Measurements from ENCODE around the gene SLC39A12. TPM values are rescaled to one million over a fixed set of nuclear protein-coding genes. Genes with fewer than 3 reads are reported as not detected.
"Not testable (repeated sequence)": the region's sequence is repeated elsewhere in the genome, so short reads cannot be mapped to it uniquely, and the experiment has no call there.

Gene SLC39A12
- total RNA-seq, 2 experiments from 2014 or later = not detected

DNA sequence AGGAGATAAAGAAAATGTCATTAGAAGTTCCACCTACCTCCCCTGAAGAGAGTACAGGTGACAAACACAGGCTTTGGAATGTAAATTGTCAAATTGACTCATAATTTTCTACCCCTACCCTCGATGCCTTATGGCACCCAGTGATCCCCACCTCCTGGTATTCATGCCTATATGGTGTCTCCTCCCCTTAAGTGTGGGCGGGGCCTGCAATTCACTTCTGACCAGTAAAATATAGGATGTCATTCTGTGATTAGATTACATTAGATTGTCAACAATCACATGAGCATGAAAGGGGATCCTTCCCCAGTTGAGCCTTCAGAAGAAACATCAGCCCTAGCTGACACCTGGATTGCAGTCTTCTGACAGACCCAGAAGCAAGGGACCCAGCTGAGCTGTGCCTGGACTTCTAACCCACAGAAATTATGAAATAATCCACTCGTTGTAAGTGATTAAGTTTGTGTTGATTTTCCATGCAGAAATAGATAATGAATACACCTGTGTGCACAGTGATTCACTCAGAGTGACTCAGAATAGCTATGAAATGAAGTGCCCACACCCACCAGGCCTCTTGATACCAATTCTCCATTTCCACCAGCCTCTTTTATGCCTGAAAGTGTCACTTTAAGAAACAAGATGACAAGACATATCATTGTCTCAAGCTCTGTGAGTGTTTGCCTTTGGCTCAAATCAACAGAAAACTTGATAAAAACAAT is 8.5 kb upstream of the SLC39A12 start:
- Mint-ChIP-seq H3K4me1 (no peaks in the 10 kb centered on the region), H3K36me3 (no peaks in the 10 kb centered on the region), H3K4me3 (no peak overlapping the region), H3K27me3 (no peaks in the 10 kb centered on the region), H3K9me3 (ENCODE audit: low read depth) (no peaks in the 10 kb centered on the region), H3K27ac (no peak overlapping the region)
- CTCF ChIA-PET = no interaction called here
- ATAC-seq = no peak
- no peak for DNase-seq

DNA sequence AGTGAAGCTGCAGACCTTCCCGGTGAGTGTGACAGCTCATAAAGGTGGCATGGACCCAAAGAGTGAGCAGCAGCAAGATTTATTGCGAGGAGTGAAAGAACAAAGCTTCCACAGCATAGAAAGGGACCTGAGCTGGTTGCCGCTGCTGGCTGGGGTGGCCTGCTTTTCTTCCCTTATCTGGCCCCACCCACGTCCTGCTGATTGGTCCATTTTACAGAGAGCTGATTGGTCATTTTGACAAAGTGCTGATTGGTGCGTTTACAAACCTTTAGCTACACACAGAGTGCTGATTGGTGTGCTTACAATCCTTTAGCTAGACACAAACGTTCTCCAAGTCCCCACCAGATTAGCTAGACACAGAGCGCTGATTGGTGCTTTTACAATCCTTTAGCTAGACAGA is 1.4 kb upstream of the SLC39A12 start:
- CTCF ChIA-PET; ATAC-seq; H3K4me3 Mint-ChIP-seq; DNase-seq; H3K27me3 Mint-ChIP-seq; H3K36me3 Mint-ChIP-seq; H3K9me3 Mint-ChIP-seq (ENCODE audit: low read depth); H3K27ac Mint-ChIP-seq; H3K4me1 Mint-ChIP-seq: not testable (repeated sequence)

DNA sequence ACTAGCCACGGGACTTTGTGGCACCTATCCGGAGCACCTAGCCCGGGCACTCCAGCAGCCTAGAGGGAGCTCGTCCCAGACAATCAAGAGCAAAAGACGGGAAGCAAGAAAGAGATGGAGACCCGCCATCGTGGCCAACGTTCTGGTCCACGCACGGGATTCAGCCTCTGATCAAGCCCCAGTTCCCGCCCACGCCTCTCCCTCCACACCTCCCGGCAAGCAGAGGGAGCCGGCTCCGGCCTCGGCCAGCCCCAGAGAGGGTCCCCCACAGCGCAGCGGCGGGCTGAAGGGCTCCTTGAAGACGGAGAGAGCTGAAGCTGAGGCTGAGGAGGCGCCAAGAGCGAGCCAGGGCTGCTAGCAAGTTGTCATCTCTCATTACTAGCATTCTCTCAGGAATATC is 992 bp upstream of the SLC39A12 start:
- CTCF ChIA-PET = no interaction called here
- DNase-seq = no peak
- Mint-ChIP-seq H3K9me3 (ENCODE audit: low read depth) (peaks cover 2% of the 10 kb centered on the region), H3K4me1 (no peaks in the 10 kb centered on the region), H3K4me3 (no peak overlapping the region), H3K27ac (no peak overlapping the region), H3K36me3 (no peaks in the 10 kb centered on the region), H3K27me3 (no peaks in the 10 kb centered on the region)
- ATAC-seq = no peak

DNA sequence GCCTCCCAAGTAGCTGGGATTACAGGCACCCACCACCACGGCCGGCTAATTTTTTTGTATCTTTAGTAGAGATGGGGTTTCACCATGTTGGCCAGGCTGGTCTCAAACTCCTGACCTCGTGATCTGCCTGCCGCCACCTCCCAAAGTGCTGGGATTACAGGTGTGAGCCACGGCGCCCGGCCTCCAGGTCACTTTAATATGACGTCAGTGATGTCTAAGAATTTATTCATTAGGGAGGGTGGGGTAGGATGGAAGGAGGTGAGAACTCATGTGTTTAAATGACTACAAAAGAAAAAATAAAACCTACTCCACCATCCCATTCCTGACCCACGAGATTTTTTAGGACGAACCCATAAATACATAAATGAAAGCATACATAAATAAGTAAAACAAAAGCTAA is 2.7 kb downstream of the SLC39A12 start:
- ATAC-seq; H3K27me3 Mint-ChIP-seq; H3K36me3 Mint-ChIP-seq; DNase-seq; H3K4me1 Mint-ChIP-seq; CTCF ChIA-PET; H3K27ac Mint-ChIP-seq; H3K9me3 Mint-ChIP-seq (ENCODE audit: low read depth); H3K4me3 Mint-ChIP-seq: not testable (repeated sequence)

DNA sequence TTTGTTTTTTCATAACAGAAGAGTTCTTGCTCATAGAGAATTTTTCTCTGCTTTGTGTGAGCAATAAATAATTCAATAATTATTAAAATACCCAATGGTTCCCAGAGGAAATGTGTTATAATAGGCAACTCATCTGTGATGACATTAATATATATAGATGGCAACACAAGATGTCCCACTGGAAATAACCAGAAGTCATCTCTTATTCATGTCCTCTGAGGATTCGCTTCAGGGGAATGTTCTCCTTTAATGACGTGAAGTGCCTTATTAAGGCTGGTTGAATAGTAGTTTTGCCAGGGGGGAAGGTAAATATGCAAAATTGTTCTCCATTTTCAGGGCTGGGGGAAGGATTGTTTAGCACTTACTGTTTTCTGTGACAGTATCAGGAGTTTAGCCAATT is 3.1 kb downstream of the SLC39A12 start:
- ATAC-seq = no peak
- CTCF ChIA-PET = no interaction called here
- H3K9me3 Mint-ChIP-seq (ENCODE audit: low read depth) = peaks cover 2% of the 10 kb centered on the region
- no peak overlapping the region for H3K27ac Mint-ChIP-seq
- no peaks in the 10 kb centered on the region for H3K27me3 Mint-ChIP-seq
- H3K36me3 Mint-ChIP-seq = no peaks in the 10 kb centered on the region
- no peak overlapping the region for H3K4me3 Mint-ChIP-seq
- DNase-seq = no peak
- H3K4me1 Mint-ChIP-seq = no peaks in the 10 kb centered on the region

DNA sequence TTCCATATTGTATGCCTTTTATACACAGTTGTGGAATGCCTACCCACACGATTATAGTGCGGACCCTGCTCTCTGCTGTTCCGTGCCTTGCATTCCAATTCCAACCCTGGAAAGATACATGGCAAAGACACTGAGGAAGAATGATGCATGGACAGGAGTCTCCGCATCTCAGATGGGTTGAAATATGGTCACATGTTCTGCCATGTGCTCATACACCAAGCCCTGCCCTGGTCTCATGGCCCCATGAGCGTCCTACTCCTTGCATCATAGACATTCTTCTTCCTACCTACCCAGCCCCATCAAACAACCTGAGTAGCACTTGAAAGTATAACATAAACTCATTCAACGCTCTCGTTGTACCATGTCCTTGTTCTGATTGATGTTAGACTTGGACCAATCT is 6.3 kb downstream of the SLC39A12 start:
- Mint-ChIP-seq H3K36me3 (no peaks in the 10 kb centered on the region), H3K4me3 (no peak overlapping the region), H3K27ac (no peak overlapping the region), H3K27me3 (no peaks in the 10 kb centered on the region), H3K4me1 (no peaks in the 10 kb centered on the region), H3K9me3 (ENCODE audit: low read depth) (peaks cover 2% of the 10 kb centered on the region)
- DNase-seq = no peak
- CTCF ChIA-PET = no interaction called here
- ATAC-seq = no peak

DNA sequence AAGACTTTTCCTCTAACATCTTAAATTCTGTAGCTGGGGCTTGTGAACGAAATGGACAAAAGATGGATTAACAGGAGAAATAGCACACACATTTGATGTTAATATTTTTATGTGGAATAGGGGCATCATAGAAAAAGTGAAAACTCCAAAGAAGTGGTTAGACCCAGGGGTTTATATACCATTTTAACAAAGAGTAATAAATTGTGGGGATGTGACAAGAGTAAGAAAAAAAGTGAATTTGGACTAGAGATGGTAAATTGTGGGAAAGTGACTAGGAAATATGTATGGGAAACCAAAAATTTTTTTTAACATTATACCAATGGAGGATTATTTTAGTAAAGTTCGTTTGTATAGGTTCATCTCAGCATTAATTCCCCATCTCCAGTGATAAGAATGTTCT is 8.2 kb downstream of the SLC39A12 start:
- ATAC-seq = no peak
- Mint-ChIP-seq H3K36me3 (no peaks in the 10 kb centered on the region), H3K4me3 (no peak overlapping the region)

DNA sequence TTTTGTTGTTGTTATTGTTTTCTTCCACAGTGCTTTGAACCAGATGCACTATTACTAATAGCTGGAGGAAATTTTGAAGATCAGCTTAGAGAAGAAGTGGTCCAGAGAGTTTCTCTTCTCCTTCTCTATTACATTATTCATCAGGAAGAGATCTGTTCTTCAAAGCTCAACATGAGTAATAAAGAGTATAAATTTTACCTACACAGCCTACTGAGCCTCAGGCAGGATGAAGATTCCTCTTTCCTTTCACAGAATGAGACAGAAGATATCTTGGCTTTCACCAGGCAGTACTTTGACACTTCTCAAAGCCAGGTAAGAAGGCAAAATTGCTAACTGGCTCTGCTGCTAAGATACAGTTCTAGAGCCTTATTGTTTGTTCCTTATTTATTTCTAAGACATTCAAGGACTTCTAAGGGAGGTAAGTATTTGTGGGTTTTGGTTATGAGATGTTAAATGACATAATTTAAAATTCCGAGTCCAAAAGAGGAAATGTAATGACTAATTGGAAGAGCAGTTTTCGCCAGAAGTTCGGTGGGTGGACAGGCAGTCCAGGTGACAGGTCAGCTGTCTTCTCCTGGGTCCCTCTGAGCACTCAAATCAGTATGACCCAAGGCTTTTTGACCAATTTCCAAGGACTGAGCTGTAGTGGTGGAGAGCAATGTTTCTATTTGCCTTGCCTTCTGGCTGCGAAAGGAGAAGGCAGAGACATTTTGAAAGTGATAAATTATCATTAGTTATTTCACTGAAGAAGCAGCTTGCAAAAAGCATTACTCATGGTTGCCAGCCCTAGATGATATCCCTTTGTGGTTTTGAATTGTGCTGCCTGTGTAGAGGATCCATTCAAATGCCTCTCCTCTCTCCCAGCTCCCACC is 10.1 kb downstream of the SLC39A12 start:
- H3K36me3 Mint-ChIP-seq = no peaks in the 10 kb centered on the region
- no peak for ATAC-seq

More for the DNA sequence above, 8.2 kb downstream of the SLC39A12 start:
- H3K4me1 Mint-ChIP-seq = no peaks in the 10 kb centered on the region
- CTCF ChIA-PET = no interaction called here
- H3K27ac Mint-ChIP-seq = no peak overlapping the region
- H3K27me3 Mint-ChIP-seq = no peaks in the 10 kb centered on the region
- H3K9me3 Mint-ChIP-seq (ENCODE audit: low read depth) = peaks cover 5% of the 10 kb centered on the region
- DNase-seq = no peak

DNA sequence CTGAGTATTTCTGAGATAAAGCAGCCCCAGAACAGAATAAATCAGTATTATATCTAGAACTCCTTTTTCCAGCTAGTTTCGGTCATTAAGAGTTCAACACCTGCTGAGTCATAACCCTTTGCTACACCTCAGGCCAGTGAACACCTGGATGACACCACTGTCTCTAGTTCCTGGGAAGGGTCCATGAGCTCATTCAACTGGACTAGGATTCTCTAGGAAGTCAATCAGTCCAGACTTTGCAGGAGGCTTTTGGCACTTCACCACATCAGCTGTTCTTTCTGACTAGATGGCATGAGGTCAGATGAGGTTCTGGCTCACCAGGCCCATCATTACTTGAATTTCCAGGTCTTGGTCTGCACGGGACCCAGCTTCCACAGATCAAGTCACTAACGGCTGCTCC is 11.7 kb downstream of the SLC39A12 start:
- CTCF ChIA-PET = no interaction called here
- Mint-ChIP-seq H3K9me3 (ENCODE audit: low read depth) (peaks cover 9% of the 10 kb centered on the region), H3K36me3 (no peaks in the 10 kb centered on the region), H3K4me3 (no peak overlapping the region), H3K4me1 (no peaks in the 10 kb centered on the region), H3K27ac (no peak overlapping the region), H3K27me3 (no peaks in the 10 kb centered on the region)
- DNase-seq (no peak), ATAC-seq (no peak)

More for the DNA sequence above, 10.1 kb downstream of the SLC39A12 start:
- DNase-seq = no peak
- no peaks in the 10 kb centered on the region for H3K27me3 Mint-ChIP-seq
- H3K4me3 Mint-ChIP-seq = no peak overlapping the region
- H3K27ac Mint-ChIP-seq = no peak overlapping the region
- CTCF ChIA-PET = no interaction called here
- H3K9me3 Mint-ChIP-seq (ENCODE audit: low read depth) = peaks cover 7% of the 10 kb centered on the region
- no peaks in the 10 kb centered on the region for H3K4me1 Mint-ChIP-seq

DNA sequence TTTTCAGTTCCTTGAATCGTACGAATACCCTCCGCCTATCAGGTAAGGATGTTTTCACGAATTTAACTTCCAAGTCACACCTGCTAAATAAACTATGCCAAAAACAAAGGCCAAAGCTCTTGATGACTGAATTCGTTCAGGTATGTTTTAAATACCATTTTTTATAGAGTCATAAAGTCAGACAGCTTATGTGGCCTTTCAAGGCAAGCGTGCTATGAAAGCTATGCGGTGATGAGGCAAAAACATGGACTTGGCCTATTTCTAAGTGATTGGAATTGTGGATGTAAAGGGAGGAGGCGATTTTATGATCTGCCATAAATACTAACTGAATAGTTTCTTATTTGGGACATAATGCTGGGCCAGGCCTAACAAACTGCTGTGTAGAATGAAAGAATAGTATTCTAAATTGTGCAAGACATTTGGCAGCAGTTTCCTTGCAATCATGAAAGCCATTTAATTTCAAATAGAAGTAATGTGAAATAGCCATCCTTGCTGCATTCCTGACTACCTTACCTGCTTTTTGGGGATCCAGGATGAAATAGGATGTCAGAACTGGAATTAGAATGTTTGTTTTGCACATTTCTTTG is 14.0 kb downstream of the SLC39A12 start:
- Mint-ChIP-seq H3K4me3 (no peak overlapping the region), H3K27me3 (no peaks in the 10 kb centered on the region), H3K27ac (no peak overlapping the region), H3K36me3 (no peaks in the 10 kb centered on the region), H3K9me3 (ENCODE audit: low read depth) (peaks cover 14% of the 10 kb centered on the region), H3K4me1 (no peaks in the 10 kb centered on the region)
- no peak for ATAC-seq
- no peak for DNase-seq
- CTCF ChIA-PET = no interaction called here

DNA sequence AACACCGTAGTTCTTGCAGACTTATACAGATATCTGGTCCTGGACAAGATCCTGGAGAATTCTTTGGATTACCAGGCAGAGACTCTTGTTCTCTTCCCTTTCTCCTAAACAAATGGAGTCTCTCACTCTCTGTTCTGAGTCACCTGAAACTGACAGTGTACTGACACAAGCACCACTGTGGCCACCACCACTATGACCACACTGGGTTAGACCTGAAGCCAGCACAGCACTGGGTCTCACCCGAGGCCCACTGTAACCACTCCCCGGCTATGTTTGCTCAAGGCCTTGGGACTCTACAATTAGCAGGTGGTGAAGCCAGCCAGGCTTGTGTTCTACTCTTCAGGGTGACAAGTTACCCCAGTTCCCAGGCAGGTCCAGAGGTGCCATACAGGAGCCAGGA is 22.8 kb downstream of the SLC39A12 start:
- H3K27me3 Mint-ChIP-seq = no peaks in the 10 kb centered on the region
- no peaks in the 10 kb centered on the region for H3K36me3 Mint-ChIP-seq

DNA sequence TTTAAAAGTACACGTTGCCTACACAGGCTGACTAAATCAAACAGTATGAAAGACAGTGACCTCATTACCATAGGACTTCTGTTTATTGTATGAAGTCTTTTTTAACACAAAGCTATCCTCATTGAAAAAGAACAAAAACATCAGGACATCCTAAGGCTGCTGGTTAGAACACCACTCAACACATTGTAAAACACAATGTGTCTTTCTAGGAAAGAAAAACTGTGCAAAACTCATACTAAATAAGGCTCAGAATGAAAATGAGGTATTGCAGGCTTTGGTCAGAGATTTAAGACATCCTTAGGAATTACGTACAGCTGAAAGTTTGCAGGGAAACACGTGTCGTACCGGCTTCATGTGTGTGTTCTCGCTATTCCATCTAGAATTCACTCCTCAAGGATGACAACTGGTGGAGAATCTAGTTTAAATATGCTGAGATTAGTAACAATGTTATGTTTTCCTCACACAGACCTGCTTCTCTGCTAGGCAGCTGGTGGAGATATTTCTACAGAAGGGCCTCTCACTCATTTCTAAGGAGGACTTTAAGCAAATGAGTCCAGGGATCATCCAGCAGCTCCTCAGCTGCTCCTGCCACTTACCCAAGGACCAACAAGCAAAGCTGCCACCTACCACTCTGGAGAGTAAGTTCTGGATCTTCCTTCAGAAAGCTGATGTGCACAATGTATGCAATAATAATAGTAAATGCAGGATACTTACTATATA is 29.3 kb downstream of the SLC39A12 start:
- H3K36me3 Mint-ChIP-seq = no peaks in the 10 kb centered on the region

More for the DNA sequence above, 22.8 kb downstream of the SLC39A12 start:
- CTCF ChIA-PET = no interaction called here
- peaks cover 2% of the 10 kb centered on the region for H3K9me3 Mint-ChIP-seq (ENCODE audit: low read depth)
- no peak for ATAC-seq
- DNase-seq = no peak
- no peak overlapping the region for H3K4me3 Mint-ChIP-seq
- H3K4me1 Mint-ChIP-seq = no peaks in the 10 kb centered on the region
- H3K27ac Mint-ChIP-seq = no peak overlapping the region

DNA sequence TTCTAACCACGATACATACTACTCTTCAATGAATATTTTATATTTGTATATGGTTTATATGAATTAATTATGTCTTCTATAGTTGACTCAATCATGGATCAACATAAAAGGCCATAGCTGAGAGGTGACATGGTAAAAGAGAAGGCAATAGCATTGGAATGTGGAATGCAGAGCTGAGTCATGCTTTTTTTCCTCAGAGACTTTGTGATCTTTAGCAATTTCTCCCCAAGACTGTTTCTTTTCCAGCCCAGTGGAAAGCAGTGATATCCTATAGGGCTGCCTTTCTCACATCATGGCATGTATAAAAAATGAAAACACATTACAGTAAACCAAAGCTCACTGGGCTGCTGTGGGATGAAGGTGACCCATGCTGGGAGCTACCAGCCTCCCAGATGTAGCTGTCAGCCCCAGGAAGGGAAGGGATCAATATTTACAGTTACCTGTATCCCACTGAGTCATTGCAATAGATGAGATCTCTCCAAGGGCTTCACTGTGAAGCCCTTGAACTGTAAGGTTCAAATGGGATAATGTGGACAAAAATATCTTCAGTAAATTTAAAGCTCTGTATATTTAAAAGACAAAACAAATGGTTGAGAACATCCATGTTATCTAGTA is 30.2 kb downstream of the SLC39A12 start:
- no peaks in the 10 kb centered on the region for H3K36me3 Mint-ChIP-seq
- CTCF ChIA-PET = interaction anchor here (0.7 kb wide), 1 partner anchor 16 kb away, joined by 3 read pairs; no protein-coding TSS in a partner anchor
- H3K4me1 Mint-ChIP-seq = no peaks in the 10 kb centered on the region
- ATAC-seq (no peak), DNase-seq (no peak)
- no peak overlapping the region for H3K4me3 Mint-ChIP-seq
- no peaks in the 10 kb centered on the region for H3K9me3 Mint-ChIP-seq (ENCODE audit: low read depth)
- H3K27ac Mint-ChIP-seq = no peak overlapping the region
- H3K27me3 Mint-ChIP-seq = no peaks in the 10 kb centered on the region

More for the DNA sequence above, 29.3 kb downstream of the SLC39A12 start:
- H3K27ac Mint-ChIP-seq = no peak overlapping the region
- H3K4me3 Mint-ChIP-seq = no peak overlapping the region
- H3K9me3 Mint-ChIP-seq (ENCODE audit: low read depth) = no peaks in the 10 kb centered on the region
- no peaks in the 10 kb centered on the region for H3K27me3 Mint-ChIP-seq
- CTCF ChIA-PET = interaction anchor here (0.6 to 0.7 kb wide), 2 partner anchors 11 to 17 kb away, joined by 3 to 5 read pairs; no protein-coding TSS in a partner anchor
- ATAC-seq = no peak
- no peak for DNase-seq
- H3K4me1 Mint-ChIP-seq = no peaks in the 10 kb centered on the region
